ENCODE measurements around the gene NSUN2. TPM values are rescaled to one million over a fixed set of nuclear protein-coding genes. Genes with fewer than 3 reads are reported as not detected.
A peak's percentile ranks its signal among the peaks of the same experiment; 100 is the strongest.
"Not testable (repeated sequence)": the region's sequence is repeated elsewhere in the genome, so short reads cannot be mapped to it uniquely, and the experiment has no call there.

Gene NSUN2
- total RNA-seq, 2 donors from 2014 or later: 49.1 to 60.1 TPM

- DNase-seq: no peak
- Mint-ChIP-seq H3K27ac (no peak overlapping the region), H3K4me3 (peak overlapping the region; percentile 52), H3K36me3 (ENCODE audit: low read depth) (peaks cover 3% of the 10 kb centered on the region), H3K4me1 (peaks cover 5% of the 10 kb centered on the region), H3K27me3 (peaks cover 86% of the 10 kb centered on the region)
- ATAC-seq: no peak
- H3K9me3 ChIP-seq (ENCODE audit: control insufficient read depth, low read length, poor library complexity, severe bottlenecking): no peaks in the 10 kb centered on the region
These were observed 50.3 kb downstream of the NSUN2 start for GRCh38 chr5:6582507-6583048.

- no peak overlapping the region for H3K4me3 Mint-ChIP-seq
- peaks cover 5% of the 10 kb centered on the region for H3K4me1 Mint-ChIP-seq
- peaks cover 88% of the 10 kb centered on the region for H3K27me3 Mint-ChIP-seq
- H3K27ac Mint-ChIP-seq: no peak overlapping the region
- DNase-seq (no peak), ATAC-seq (no peak)
- no peaks in the 10 kb centered on the region for H3K9me3 ChIP-seq (ENCODE audit: control insufficient read depth, low read length, poor library complexity, severe bottlenecking)
- H3K36me3 Mint-ChIP-seq (ENCODE audit: low read depth): peaks cover 3% of the 10 kb centered on the region
These were observed 51.1 kb downstream of the NSUN2 start for GRCh38 chr5:6581559-6582426.

GRCh38 chr5:6581090-6581489 is 51.8 kb downstream of the NSUN2 start:
- H3K27me3 Mint-ChIP-seq: peaks cover 86% of the 10 kb centered on the region
- no peaks in the 10 kb centered on the region for H3K9me3 ChIP-seq (ENCODE audit: control insufficient read depth, low read length, poor library complexity, severe bottlenecking)
- peaks cover 6% of the 10 kb centered on the region for H3K36me3 Mint-ChIP-seq (ENCODE audit: low read depth)
- no peak overlapping the region for H3K27ac Mint-ChIP-seq
- DNase-seq (no peak), ATAC-seq (no peak)
- H3K4me1 Mint-ChIP-seq: peaks cover 5% of the 10 kb centered on the region
- no peak overlapping the region for H3K4me3 Mint-ChIP-seq

GRCh38 chr5:6579535-6579934 is 53.3 kb downstream of the NSUN2 start:
- no peak for DNase-seq
- Mint-ChIP-seq H3K27me3 (peaks cover 77% of the 10 kb centered on the region), H3K4me3 (no peak overlapping the region)

GRCh38 chr5:6578676-6579343 is 54.0 kb downstream of the NSUN2 start:
- H3K4me3 Mint-ChIP-seq: no peak overlapping the region
- no peak overlapping the region for H3K27ac Mint-ChIP-seq
- DNase-seq (no peak), ATAC-seq (no peak)
- H3K4me1 Mint-ChIP-seq: peaks cover 1% of the 10 kb centered on the region
- H3K27me3 Mint-ChIP-seq: peaks cover 74% of the 10 kb centered on the region
- H3K36me3 Mint-ChIP-seq (ENCODE audit: low read depth): peaks cover 2% of the 10 kb centered on the region
- H3K9me3 ChIP-seq (ENCODE audit: control insufficient read depth, low read length, poor library complexity, severe bottlenecking): no peaks in the 10 kb centered on the region

More at GRCh38 chr5:6579535-6579934, 53.3 kb downstream of the NSUN2 start:
- H3K4me1 Mint-ChIP-seq: peaks cover 3% of the 10 kb centered on the region
- H3K9me3 ChIP-seq (ENCODE audit: control insufficient read depth, low read length, poor library complexity, severe bottlenecking): no peaks in the 10 kb centered on the region
- ATAC-seq: no peak
- H3K36me3 Mint-ChIP-seq (ENCODE audit: low read depth): peaks cover 6% of the 10 kb centered on the region
- no peak overlapping the region for H3K27ac Mint-ChIP-seq

- peaks cover 2% of the 10 kb centered on the region for H3K36me3 Mint-ChIP-seq (ENCODE audit: low read depth)
- H3K9me3 ChIP-seq (ENCODE audit: control insufficient read depth, low read length, poor library complexity, severe bottlenecking): no peaks in the 10 kb centered on the region
- H3K4me3 Mint-ChIP-seq: no peak overlapping the region
- DNase-seq (no peak), ATAC-seq (no peak)
- H3K27me3 Mint-ChIP-seq: peaks cover 69% of the 10 kb centered on the region
- H3K27ac Mint-ChIP-seq: no peak overlapping the region
- H3K4me1 Mint-ChIP-seq: peaks cover 2% of the 10 kb centered on the region
These were observed 55.9 kb downstream of the NSUN2 start for GRCh38 chr5:6576861-6577501.

- no peak for ATAC-seq
- peaks cover 2% of the 10 kb centered on the region for H3K36me3 Mint-ChIP-seq (ENCODE audit: low read depth)
- H3K4me1 Mint-ChIP-seq: peaks cover 2% of the 10 kb centered on the region
- H3K27ac Mint-ChIP-seq: peak overlapping the region; percentile 24
- no peak overlapping the region for H3K4me3 Mint-ChIP-seq
- no peak for DNase-seq
- no peaks in the 10 kb centered on the region for H3K9me3 ChIP-seq (ENCODE audit: control insufficient read depth, low read length, poor library complexity, severe bottlenecking)
- peaks cover 46% of the 10 kb centered on the region for H3K27me3 Mint-ChIP-seq
These were observed 58.2 kb downstream of the NSUN2 start for GRCh38 chr5:6574537-6575245.

GRCh38 chr5:6574111-6574510 is 58.7 kb downstream of the NSUN2 start:
- Mint-ChIP-seq H3K36me3 (ENCODE audit: low read depth) (peaks cover 2% of the 10 kb centered on the region), H3K27me3 (peaks cover 42% of the 10 kb centered on the region), H3K4me3 (no peak overlapping the region), H3K27ac (no peak overlapping the region), H3K4me1 (peaks cover 2% of the 10 kb centered on the region)
- no peaks in the 10 kb centered on the region for H3K9me3 ChIP-seq (ENCODE audit: control insufficient read depth, low read length, poor library complexity, severe bottlenecking)
- ATAC-seq: no peak
- DNase-seq: no peak

GRCh38 chr5:6573651-6574101 is 59.2 kb downstream of the NSUN2 start:
- Mint-ChIP-seq H3K27ac (no peak overlapping the region), H3K4me3 (no peak overlapping the region), H3K27me3 (peaks cover 42% of the 10 kb centered on the region), H3K4me1 (peaks cover 2% of the 10 kb centered on the region), H3K36me3 (ENCODE audit: low read depth) (peaks cover 6% of the 10 kb centered on the region)
- DNase-seq: no peak
- H3K9me3 ChIP-seq (ENCODE audit: control insufficient read depth, low read length, poor library complexity, severe bottlenecking): no peaks in the 10 kb centered on the region
- ATAC-seq: no peak

- peaks cover 2% of the 10 kb centered on the region for H3K4me1 Mint-ChIP-seq
- peaks cover 6% of the 10 kb centered on the region for H3K36me3 Mint-ChIP-seq (ENCODE audit: low read depth)
These were observed 59.9 kb downstream of the NSUN2 start for GRCh38 chr5:6572825-6573380.

GRCh38 chr5:6572086-6572824 is 60.6 kb downstream of the NSUN2 start:
- Mint-ChIP-seq H3K36me3 (ENCODE audit: low read depth) (peaks cover 6% of the 10 kb centered on the region), H3K27ac (no peak overlapping the region), H3K4me3 (no peak overlapping the region), H3K4me1 (peaks cover 2% of the 10 kb centered on the region), H3K27me3 (peaks cover 38% of the 10 kb centered on the region)
- ATAC-seq (no peak), DNase-seq (no peak)
- H3K9me3 ChIP-seq (ENCODE audit: control insufficient read depth, low read length, poor library complexity, severe bottlenecking): no peaks in the 10 kb centered on the region

More at GRCh38 chr5:6572825-6573380, 59.9 kb downstream of the NSUN2 start:
- H3K9me3 ChIP-seq (ENCODE audit: control insufficient read depth, low read length, poor library complexity, severe bottlenecking): no peaks in the 10 kb centered on the region
- DNase-seq (no peak), ATAC-seq (no peak)
- H3K4me3 Mint-ChIP-seq: no peak overlapping the region
- no peak overlapping the region for H3K27ac Mint-ChIP-seq
- H3K27me3 Mint-ChIP-seq: peaks cover 42% of the 10 kb centered on the region

GRCh38 chr5:6571607-6572006 is 61.2 kb downstream of the NSUN2 start:
- not testable (repeated sequence) for DNase-seq; H3K9me3 ChIP-seq (ENCODE audit: control insufficient read depth, low read length, poor library complexity, severe bottlenecking); H3K36me3 Mint-ChIP-seq (ENCODE audit: low read depth); ATAC-seq; H3K27ac Mint-ChIP-seq; H3K4me1 Mint-ChIP-seq; H3K4me3 Mint-ChIP-seq
- H3K27me3 Mint-ChIP-seq: peaks cover 38% of the 10 kb centered on the region
